ENCODE data around the gene RPL13A. TPM values are rescaled to one million over a fixed set of nuclear protein-coding genes. Genes with fewer than 3 reads are reported as not detected.

RPL13A gene
- total and polyA plus RNA-seq, 8 donors = 1,924 to 4,076 (median 3,551) TPM

- Histone ChIP-seq H3K36me3 (peaks cover 0 to 63% of the 10 kb centered on the region in 2 donors), H3K27me3 (no peaks in the 10 kb centered on the region), H3K4me1 (peaks cover 0 to 9% of the 10 kb centered on the region in 2 donors), H3K9me3 (no peaks in the 10 kb centered on the region), H3K4me3 (no peak overlapping the region), H3K27ac (no peak overlapping the region)
- intact Hi-C loops (cut with DNase I) = no loop called here
- DNase-seq (no peak), ATAC-seq (no peak)
- TF ChIP-seq CTCF (IDR thresholded peaks at IDR 0.05) = no peak
Measured at GRCh38 chr19:49461656-49462055, 25.8 kb upstream of the RPL13A start.

GRCh38 chr19:49462492-49462891 lies 24.9 kb upstream of the RPL13A start:
- H3K4me1 ChIP-seq = peaks cover 0 to 9% of the 10 kb centered on the region in 2 donors
- H3K9me3 ChIP-seq = no peaks in the 10 kb centered on the region
- DNase-seq = no peak
- intact Hi-C loops (cut with DNase I) = no loop called here
- peaks cover 0 to 72% of the 10 kb centered on the region in 2 donors for H3K36me3 ChIP-seq
- no peak overlapping the region for H3K27ac ChIP-seq
- H3K4me3 ChIP-seq = no peak overlapping the region
- TF ChIP-seq CTCF (IDR thresholded peaks at IDR 0.05) = no peak
- ATAC-seq = no peak
- no peaks in the 10 kb centered on the region for H3K27me3 ChIP-seq

GRCh38 chr19:49463960-49464740 lies 23.3 kb upstream of the RPL13A start:
- Histone ChIP-seq H3K9me3 (no peaks in the 10 kb centered on the region), H3K36me3 (peaks cover 0 to 79% of the 10 kb centered on the region in 2 donors), H3K4me1 (peaks cover 0 to 9% of the 10 kb centered on the region in 2 donors), H3K27me3 (no peaks in the 10 kb centered on the region), H3K4me3 (no peak overlapping the region), H3K27ac (no peak overlapping the region)
- intact Hi-C loops (cut with DNase I) = no loop called here
- DNase-seq (no peak), ATAC-seq (no peak)
- TF ChIP-seq CTCF (IDR thresholded peaks at IDR 0.05) = no peak

- intact Hi-C loops (cut with DNase I) = no loop called here
- ATAC-seq (no peak), DNase-seq (no peak)
- H3K27me3 ChIP-seq = no peaks in the 10 kb centered on the region
- no peak overlapping the region for H3K4me3 ChIP-seq
- no peak overlapping the region for H3K27ac ChIP-seq
- no peaks in the 10 kb centered on the region for H3K9me3 ChIP-seq
- H3K4me1 ChIP-seq = peaks cover 0 to 18% of the 10 kb centered on the region in 2 donors
- no peak for TF ChIP-seq CTCF (IDR thresholded peaks at IDR 0.05)
- H3K36me3 ChIP-seq = peaks cover 0 to 79% of the 10 kb centered on the region in 2 donors
Measured at GRCh38 chr19:49465371-49465770, 22.0 kb upstream of the RPL13A start.

GRCh38 chr19:49468199-49468598 lies 19.2 kb upstream of the RPL13A start:
- intact Hi-C loops (cut with DNase I) = no loop called here
- DNase-seq (no peak), ATAC-seq (no peak)
- Histone ChIP-seq H3K27me3 (no peaks in the 10 kb centered on the region), H3K4me1 (peaks cover 0 to 23% of the 10 kb centered on the region in 2 donors), H3K27ac (peak overlapping the region in 1 of 2 donors; percentile 61), H3K4me3 (no peak overlapping the region), H3K36me3 (peaks cover 0 to 63% of the 10 kb centered on the region in 2 donors), H3K9me3 (no peaks in the 10 kb centered on the region)
- TF ChIP-seq CTCF (IDR thresholded peaks at IDR 0.05) = no peak
